HG03108 (cell line): ENCODE measurements around the gene FRG1.
"Not testable (repeated sequence)": the region's sequence is repeated elsewhere in the genome, so short reads cannot be mapped to it uniquely, and the experiment has no call there.

ENCODE experiments used
- ATAC-seq: cut with Tn5 transposase; IDR thresholded peaks from one replicate; pipeline ENCODE4 v1.9.1; 2021; ENCODE audit warnings: moderate library complexity; ENCODE audit not compliant: unreplicated experiment

Gene FRG1

GRCh38 chr4:189984661-189985060 lies 44.0 kb downstream of the FRG1 start:
- ATAC-seq: not testable (repeated sequence)

- ATAC-seq: not testable (repeated sequence)
Measured at GRCh38 chr4:189985651-189986243, 45.1 kb downstream of the FRG1 start.

- ATAC-seq: no peak
Measured at GRCh38 chr4:189988877-189989431, 48.3 kb downstream of the FRG1 start.

GRCh38 chr4:189989941-189990340 lies 49.3 kb downstream of the FRG1 start:
- not testable (repeated sequence) for ATAC-seq
